ENCODE results near the gene AMOTL1.

GRCh38 chr11:94879006-94879405, 110.8 kb downstream of the AMOTL1 start:
- TF ChIP-seq POLR2A (IDR thresholded peaks at IDR 0.05) (no peak), CTCF (IDR thresholded peaks at IDR 0.05) (no peak), POLR2AphosphoS5 (IDR thresholded peaks at IDR 0.05) (no peak), EP300 (IDR thresholded peaks at IDR 0.05) (no peak)

Measured in sigmoid colon (tissue), 4 donors.